HAP-1 (cell line): Measurements from ENCODE around the gene CADM2.
"Not testable (repeated sequence)": the region's sequence is repeated elsewhere in the genome, so short reads cannot be mapped to it uniquely, and the experiment has no call there.

ENCODE experiments used
- DNase-seq, 2 experiments: peaks; one replicate each; pipeline ENCODE4 v3.0.0-alpha.2; 2016 to 2020; ENCODE audit warnings: low spot score in 2 of 2
- H3K27me3 ChIP-seq: fragments of 250-450 bp; sonication (Bioruptor Pico); 2 replicates; pipeline ENCODE4 v1.5.1; 2020; ENCODE audit warnings: low read depth, mild to moderate bottlenecking, moderate library complexity
- H3K36me3 ChIP-seq: fragments of 250-450 bp; sonication (Bioruptor Pico); replicated peaks from 2 replicates; pipeline ENCODE4 v1.5.1; 2020; ENCODE audit warnings: mild to moderate bottlenecking
- H3K4me1 ChIP-seq: fragments of 250-450 bp; sonication (Bioruptor Pico); 2 replicates; pipeline ENCODE4 v1.5.1; 2020; ENCODE audit warnings: mild to moderate bottlenecking
- H3K4me3 ChIP-seq: fragments of 250-450 bp; sonication (Bioruptor Pico); 2 replicates; pipeline ENCODE4 v1.5.1; 2020; ENCODE audit warnings: mild to moderate bottlenecking, moderate library complexity
- H3K9me3 ChIP-seq: fragments of 250-450 bp; sonication (Bioruptor Pico); 2 replicates; pipeline ENCODE4 v1.5.1; 2020; ENCODE audit warnings: mild to moderate bottlenecking, moderate library complexity
- in situ Hi-C: fragments of 300-500 bp; cut with MboI; formaldehyde crosslinking; loops from 3 replicates; pipeline ENCODE4 v1.14.3; 2020; ENCODE audit warnings: low sequenced_read_pairs, inconsistent platforms, mixed read lengths

The CADM2 gene

DNA sequence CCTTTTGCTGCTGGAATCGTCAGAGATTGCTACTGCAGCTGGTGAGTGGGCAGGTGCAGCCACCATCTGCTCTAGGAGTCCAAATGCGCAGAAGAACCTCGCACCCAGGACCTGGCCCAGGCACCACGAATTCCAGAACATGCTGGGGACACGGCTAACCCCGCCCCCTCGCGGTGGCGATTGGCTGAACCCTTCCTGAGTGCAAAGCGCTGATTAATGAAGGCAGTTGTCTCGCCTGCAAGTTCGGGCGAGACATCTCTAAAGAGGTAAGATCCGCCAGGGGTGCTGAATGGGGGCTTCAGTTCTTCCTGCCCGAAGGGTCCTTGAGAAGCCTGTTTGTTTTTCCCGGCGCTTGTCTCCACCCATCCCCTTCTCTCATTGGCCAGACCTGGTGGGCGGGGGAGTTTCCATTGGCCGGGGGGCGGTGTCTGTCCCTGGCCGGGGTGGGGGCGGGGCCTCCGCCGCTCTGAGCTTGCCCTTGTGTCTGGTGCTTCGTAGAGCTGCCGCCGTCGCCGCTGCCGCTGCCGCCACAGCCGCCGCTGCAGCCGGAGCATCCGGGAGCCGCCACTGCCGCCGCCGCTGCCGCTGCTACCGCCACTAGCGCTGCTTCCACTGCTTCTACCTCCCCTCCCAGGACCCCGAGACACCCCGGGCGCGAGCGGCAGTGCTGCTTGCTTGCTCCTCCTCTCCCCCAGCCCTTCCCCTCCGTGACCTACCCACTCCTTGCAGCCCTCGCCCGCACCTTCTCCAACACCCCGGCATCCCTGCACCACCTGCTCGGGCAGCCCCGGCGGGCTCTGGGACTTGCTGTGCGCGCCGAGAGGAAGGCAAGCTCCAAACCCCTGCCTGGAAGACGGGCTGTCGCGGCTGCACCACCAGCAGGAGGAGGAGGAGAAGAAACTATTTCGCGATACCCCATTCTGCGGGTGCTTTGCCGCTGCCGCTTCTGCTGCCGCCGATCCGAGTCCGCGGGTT is at the start of gene CADM2:
Gene CADM2, plus strand, starts transcription at position 495 of the 975 bp plus-strand sequence.
- DNase-seq: peak; percentile 90 to 96
- Histone ChIP-seq H3K27me3 (peaks cover 6% of the 10 kb centered on the region; the same call in 1 of the 2 replicates), H3K36me3 (no peaks in the 10 kb centered on the region), H3K4me3 (peak within 1 kb of the TSS; percentile 83), H3K4me1 (peaks cover 22% of the 10 kb centered on the region), H3K9me3 (no peaks in the 10 kb centered on the region)
- in situ Hi-C loops: loop anchor here (25.0 kb wide), 1 partner anchor 604 kb away; no protein-coding TSS in a partner anchor

DNA sequence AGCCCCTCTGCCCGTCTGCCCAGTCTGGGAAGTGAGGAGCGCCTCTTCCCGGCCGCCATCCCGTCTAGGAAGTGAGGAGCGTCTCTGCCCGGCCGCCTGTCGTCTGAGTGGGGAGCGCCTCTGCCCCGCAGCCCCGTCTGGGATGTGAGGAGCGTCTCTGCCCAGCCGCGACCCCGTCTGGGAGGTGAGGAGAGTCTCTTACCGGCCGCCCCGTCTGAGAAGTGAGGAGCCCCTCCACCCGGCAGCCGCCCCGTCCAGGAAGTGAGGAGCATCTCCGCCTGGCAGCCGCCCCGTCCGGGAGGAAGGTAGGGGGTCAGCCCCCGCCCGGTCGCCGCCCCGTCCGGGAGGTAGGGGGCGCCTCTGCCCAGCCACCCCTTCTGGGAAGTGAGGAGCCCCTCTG is 40.2 kb upstream of the CADM2 start:
- H3K9me3 ChIP-seq, H3K4me3 ChIP-seq, H3K36me3 ChIP-seq, DNase-seq, in situ Hi-C loops, H3K27me3 ChIP-seq, H3K4me1 ChIP-seq: not testable (repeated sequence)

GRCh38 chr3:84922682-84923081 is 36.1 kb upstream of the CADM2 start:
- Histone ChIP-seq H3K27me3 (no peaks in the 10 kb centered on the region), H3K4me1 (no peaks in the 10 kb centered on the region), H3K9me3 (no peaks in the 10 kb centered on the region), H3K36me3 (no peaks in the 10 kb centered on the region), H3K4me3 (no peak overlapping the region)
- in situ Hi-C loops: no loop called here
- no peak for DNase-seq

GRCh38 chr3:84925571-84925970 is 33.2 kb upstream of the CADM2 start:
- Histone ChIP-seq H3K9me3 (no peaks in the 10 kb centered on the region), H3K4me1 (no peaks in the 10 kb centered on the region), H3K27me3 (no peaks in the 10 kb centered on the region), H3K36me3 (no peaks in the 10 kb centered on the region), H3K4me3 (no peak overlapping the region)
- in situ Hi-C loops: no loop called here
- no peak for DNase-seq

DNA sequence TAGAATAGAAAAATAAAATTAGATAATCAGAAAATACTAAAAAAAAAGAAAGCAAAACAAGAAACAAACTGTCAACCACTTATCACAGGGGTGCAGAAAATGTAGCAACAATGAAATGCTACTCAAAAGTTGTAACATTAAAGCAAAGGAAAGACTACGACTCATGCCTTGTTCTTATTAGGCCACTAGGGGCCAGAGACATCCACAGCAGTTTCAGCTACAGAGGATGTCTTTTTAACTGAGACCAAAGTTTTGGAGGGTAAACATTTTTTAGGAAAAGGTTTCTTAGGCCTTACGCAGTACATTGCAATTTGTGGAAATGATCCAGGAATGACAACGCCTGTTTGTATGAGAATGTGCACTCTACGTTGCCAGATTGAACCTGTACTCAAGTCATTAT is 15.4 kb upstream of the CADM2 start:
- Histone ChIP-seq H3K36me3 (no peaks in the 10 kb centered on the region), H3K4me1 (no peaks in the 10 kb centered on the region; the same call in 1 of the 2 replicates), H3K9me3 (no peaks in the 10 kb centered on the region), H3K27me3 (no peaks in the 10 kb centered on the region), H3K4me3 (no peak overlapping the region)
- no peak for DNase-seq
- in situ Hi-C loops: no loop called here

DNA sequence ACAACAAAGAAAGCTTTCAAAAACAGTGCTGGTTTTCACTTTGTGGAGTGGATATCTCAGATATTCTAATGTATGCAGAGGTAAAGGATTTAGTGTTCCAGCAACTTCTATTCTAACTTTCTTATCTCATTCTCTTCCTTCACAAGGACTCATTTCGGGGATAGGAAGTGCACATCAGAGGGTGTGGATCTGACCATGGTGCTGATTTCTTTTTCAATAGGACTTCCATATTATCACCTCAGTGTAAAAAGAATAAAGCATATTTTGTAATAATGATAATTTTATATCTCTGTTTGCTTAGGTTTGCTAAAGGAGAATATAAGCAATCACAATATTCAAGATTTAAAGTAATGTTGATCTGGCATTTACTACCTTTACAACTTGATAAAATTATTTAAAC is 12.5 kb upstream of the CADM2 start:
- in situ Hi-C loops: no loop called here

GRCh38 chr3:84959470-84960271 is 882 bp downstream of the CADM2 start:
- Histone ChIP-seq H3K4me3 (peak overlapping the region; percentile 83), H3K27me3 (peaks cover 6% of the 10 kb centered on the region; the same call in 1 of the 2 replicates), H3K9me3 (no peaks in the 10 kb centered on the region), H3K36me3 (no peaks in the 10 kb centered on the region), H3K4me1 (peaks cover 22% of the 10 kb centered on the region)
- in situ Hi-C loops: loop anchor here (25.0 kb wide), 1 partner anchor 603 kb away; no protein-coding TSS in a partner anchor
- peak; percentile 59 to 78 for DNase-seq

More for the DNA sequence above, 12.5 kb upstream of the CADM2 start:
- no peak overlapping the region for H3K4me3 ChIP-seq
- no peak for DNase-seq
- no peaks in the 10 kb centered on the region for H3K9me3 ChIP-seq
- no peaks in the 10 kb centered on the region for H3K27me3 ChIP-seq
- no peaks in the 10 kb centered on the region for H3K36me3 ChIP-seq
- no peaks in the 10 kb centered on the region; the same call in 1 of the 2 replicates for H3K4me1 ChIP-seq

GRCh38 chr3:84960581-84960980 is 1.8 kb downstream of the CADM2 start:
- in situ Hi-C loops: loop anchor here (25.0 kb wide), 1 partner anchor 602 kb away; no protein-coding TSS in a partner anchor
- peak overlapping the region; percentile 83 for H3K4me3 ChIP-seq
- DNase-seq: peak in 1 of 2 experiments; percentile 59

GRCh38 chr3:84961011-84961410 is 2.2 kb downstream of the CADM2 start:
- Histone ChIP-seq H3K27me3 (peaks cover 1% of the 10 kb centered on the region; the same call in 1 of the 2 replicates), H3K36me3 (no peaks in the 10 kb centered on the region), H3K9me3 (no peaks in the 10 kb centered on the region), H3K4me1 (peaks cover 34% of the 10 kb centered on the region), H3K4me3 (peak overlapping the region; percentile 83)
- in situ Hi-C loops: loop anchor here (25.0 kb wide), 1 partner anchor 601 kb away; no protein-coding TSS in a partner anchor
- DNase-seq: peak in 1 of 2 experiments; percentile 14

More at GRCh38 chr3:84960581-84960980, 1.8 kb downstream of the CADM2 start:
- no peaks in the 10 kb centered on the region for H3K9me3 ChIP-seq
- H3K4me1 ChIP-seq: peaks cover 30% of the 10 kb centered on the region
- peaks cover 6% of the 10 kb centered on the region; the same call in 1 of the 2 replicates for H3K27me3 ChIP-seq
- no peaks in the 10 kb centered on the region for H3K36me3 ChIP-seq

- no peaks in the 10 kb centered on the region for H3K36me3 ChIP-seq
- H3K9me3 ChIP-seq: no peaks in the 10 kb centered on the region
- DNase-seq: peak in 1 of 2 experiments; percentile 53
- H3K4me1 ChIP-seq: peaks cover 40% of the 10 kb centered on the region
- peak overlapping the region; percentile 83 for H3K4me3 ChIP-seq
- in situ Hi-C loops: loop anchor here (25.0 kb wide), 1 partner anchor 601 kb away; no protein-coding TSS in a partner anchor
- H3K27me3 ChIP-seq: no peaks in the 10 kb centered on the region
Measured at GRCh38 chr3:84961521-84962255, 2.9 kb downstream of the CADM2 start.

- no peak overlapping the region for H3K4me3 ChIP-seq
- in situ Hi-C loops: loop anchor here (25.0 kb wide), 1 partner anchor 600 kb away; no protein-coding TSS in a partner anchor
Measured at GRCh38 chr3:84962415-84962814, 3.6 kb downstream of the CADM2 start.

GRCh38 chr3:84963137-84963536 is 4.3 kb downstream of the CADM2 start:
- Histone ChIP-seq H3K9me3 (no peaks in the 10 kb centered on the region), H3K4me1 (peaks cover 47% of the 10 kb centered on the region), H3K4me3 (no peak overlapping the region), H3K36me3 (no peaks in the 10 kb centered on the region), H3K27me3 (no peaks in the 10 kb centered on the region)
- peak in 1 of 2 experiments; percentile 14 for DNase-seq
- in situ Hi-C loops: loop anchor here (25.0 kb wide), 1 partner anchor 599 kb away; no protein-coding TSS in a partner anchor

More at GRCh38 chr3:84962415-84962814, 3.6 kb downstream of the CADM2 start:
- no peaks in the 10 kb centered on the region for H3K27me3 ChIP-seq
- H3K9me3 ChIP-seq: no peaks in the 10 kb centered on the region
- DNase-seq: peak in 1 of 2 experiments; percentile 15
- H3K36me3 ChIP-seq: no peaks in the 10 kb centered on the region
- H3K4me1 ChIP-seq: peaks cover 46% of the 10 kb centered on the region
